Activated CD4-positive, alpha-beta T cell treated with anti-CD3 and anti-CD28 coated beads, Interleukin-2, amount 50 U/mL, for 4 hours (primary cell): ENCODE results near the gene INA.

Experiments used
- DNase-seq, 2 experiments: peaks; one replicate each; pipeline ENCODE4 v3.0.0-alpha.2; 2020

Gene INA

GRCh38 chr10:103276251-103276895 lies 565 bp upstream of the INA start:
- DNase-seq = no peak

- no peak for DNase-seq
Measured at GRCh38 chr10:103277713-103278536, 987 bp downstream of the INA start.

GRCh38 chr10:103278537-103278823 lies 1.5 kb downstream of the INA start:
- no peak for DNase-seq

- DNase-seq = peak; percentile 18 to 26
Measured at GRCh38 chr10:103278862-103279298, 1.9 kb downstream of the INA start.

GRCh38 chr10:103280031-103280430 lies 3.1 kb downstream of the INA start:
- no peak for DNase-seq

GRCh38 chr10:103280506-103280905 lies 3.6 kb downstream of the INA start:
- DNase-seq = no peak

GRCh38 chr10:103281753-103282152 lies 4.8 kb downstream of the INA start:
- DNase-seq = no peak

GRCh38 chr10:103282961-103283360 lies 6.0 kb downstream of the INA start:
- no peak for DNase-seq

- DNase-seq = no peak
Measured at GRCh38 chr10:103284170-103284569, 7.2 kb downstream of the INA start.

GRCh38 chr10:103287992-103288391 lies 11.1 kb downstream of the INA start:
- no peak for DNase-seq

- no peak for DNase-seq
Measured at GRCh38 chr10:103291588-103291987, 14.7 kb downstream of the INA start.

- DNase-seq = no peak
Measured at GRCh38 chr10:103295374-103296015, 18.6 kb downstream of the INA start.

GRCh38 chr10:103307594-103307993 lies 30.7 kb downstream of the INA start:
- no peak for DNase-seq

GRCh38 chr10:103310197-103310596 lies 33.3 kb downstream of the INA start:
- DNase-seq = no peak

GRCh38 chr10:103316087-103316486 lies 39.1 kb downstream of the INA start:
- DNase-seq = no peak

- no peak for DNase-seq
Measured at GRCh38 chr10:103327906-103328305, 51.0 kb downstream of the INA start.

GRCh38 chr10:103333934-103334520 lies 57.1 kb downstream of the INA start:
- DNase-seq = no peak

- no peak for DNase-seq
Measured at GRCh38 chr10:103334567-103334966, 57.6 kb downstream of the INA start.

- no peak for DNase-seq
Measured at GRCh38 chr10:103336370-103336769, 59.4 kb downstream of the INA start.
